NCI-H2196 treated with DMSO at 0.1 percent for 48 hours (cell line): Measurements from ENCODE around the gene TPBGL.

Source experiments
- DNase-seq: peaks from one replicate; lab custom pipeline; 2025; ENCODE audit not compliant: unreplicated experiment; lab: John Stamatoyannopoulos, UW

TPBGL gene

DNA sequence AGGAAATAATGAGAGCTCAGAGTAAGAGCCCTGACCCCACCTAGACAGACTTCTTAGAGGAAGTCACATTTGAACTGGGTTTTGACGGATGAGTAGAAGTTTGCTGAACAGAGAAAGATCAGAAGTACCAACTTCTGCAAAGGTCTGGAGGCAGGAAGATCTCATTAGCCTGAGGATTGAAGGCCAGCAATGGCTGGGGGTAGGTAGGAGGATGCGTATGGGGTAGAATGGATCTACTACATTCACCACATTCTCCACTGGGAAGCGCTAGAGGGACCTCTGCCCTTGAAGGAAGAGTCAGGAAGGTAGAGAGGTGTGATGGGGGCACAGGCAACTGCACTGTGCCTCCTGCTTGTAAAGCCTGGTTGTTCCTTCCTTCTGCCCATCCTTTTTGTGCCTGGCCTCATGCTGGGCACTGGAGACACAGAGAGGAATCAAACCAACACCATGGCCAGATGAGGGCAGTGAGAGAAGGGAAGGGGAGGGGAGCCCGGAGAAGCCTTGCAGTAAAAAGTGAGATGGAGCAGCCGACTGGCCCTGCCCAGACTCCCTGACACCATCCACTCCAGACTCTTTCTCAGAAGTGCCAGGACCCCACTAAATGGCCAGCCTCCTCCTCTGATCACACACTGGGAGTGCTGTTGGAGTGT lies 4.9 kb downstream of the TPBGL start:
- no peak for DNase-seq

DNA sequence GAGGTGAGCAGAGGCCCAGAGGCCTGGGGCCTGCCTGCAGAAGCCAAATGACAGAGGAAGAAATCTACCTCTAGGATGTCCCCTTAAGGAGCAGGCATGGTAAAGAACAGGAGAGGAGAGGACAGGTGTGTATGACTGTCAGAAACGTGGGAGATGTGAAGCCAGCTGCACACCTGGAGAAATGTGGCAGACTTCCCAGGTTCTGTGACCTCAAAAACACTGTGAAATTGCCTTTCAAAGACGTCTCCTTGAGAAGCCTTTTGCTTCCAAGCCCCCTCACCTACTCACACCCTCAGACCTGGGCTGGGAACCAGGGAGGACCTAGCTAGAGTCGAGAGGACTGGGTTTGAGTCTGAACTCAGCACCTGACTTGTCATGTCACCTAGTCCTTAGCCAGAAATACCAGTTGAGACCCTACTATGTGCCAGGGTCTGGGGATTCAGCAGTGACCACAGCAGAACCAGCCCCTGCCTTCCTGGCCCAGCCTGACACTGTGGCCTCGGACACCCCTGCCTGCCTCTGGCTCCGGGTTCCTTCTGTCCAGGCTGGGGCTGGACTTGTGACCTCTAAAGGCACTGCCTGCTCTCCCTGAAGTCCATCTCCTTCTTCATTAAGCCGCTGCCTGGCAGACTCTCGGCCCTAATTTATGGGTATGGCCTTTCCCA lies 5.6 kb downstream of the TPBGL start:
- no peak for DNase-seq

DNA sequence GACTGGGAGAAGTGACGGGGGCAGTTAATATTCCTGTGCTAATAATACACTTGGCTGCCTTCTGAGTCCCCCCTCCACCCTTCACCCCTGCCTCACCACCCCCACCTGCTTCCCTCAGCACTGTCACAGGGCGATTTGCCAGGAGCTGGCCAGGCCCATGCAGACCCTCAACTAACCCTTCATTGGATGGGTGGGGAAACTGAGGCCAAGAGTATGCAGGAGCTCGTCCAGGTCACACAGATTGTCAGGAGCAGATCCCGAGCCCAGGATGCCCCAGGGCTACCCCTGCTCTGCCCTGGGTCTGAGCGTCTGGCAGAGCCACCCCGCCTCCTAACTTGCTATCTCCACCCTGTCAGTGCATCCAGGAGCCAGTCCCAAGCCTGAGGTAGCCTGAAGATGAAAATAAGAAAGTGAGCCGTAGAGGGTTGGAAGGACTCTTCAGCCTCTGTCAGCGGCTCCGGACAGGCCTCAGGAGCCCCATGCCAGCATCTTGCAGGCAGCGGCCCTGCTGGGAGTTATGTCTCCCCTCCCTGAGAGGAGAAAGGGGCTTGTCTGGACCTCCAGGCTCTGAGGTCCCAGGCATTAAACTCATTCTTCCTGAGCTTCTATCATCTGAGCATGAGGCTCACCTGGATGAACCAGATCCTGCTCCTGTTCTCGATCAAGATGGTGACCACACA lies 6.2 kb downstream of the TPBGL start:
- no peak for DNase-seq

DNA sequence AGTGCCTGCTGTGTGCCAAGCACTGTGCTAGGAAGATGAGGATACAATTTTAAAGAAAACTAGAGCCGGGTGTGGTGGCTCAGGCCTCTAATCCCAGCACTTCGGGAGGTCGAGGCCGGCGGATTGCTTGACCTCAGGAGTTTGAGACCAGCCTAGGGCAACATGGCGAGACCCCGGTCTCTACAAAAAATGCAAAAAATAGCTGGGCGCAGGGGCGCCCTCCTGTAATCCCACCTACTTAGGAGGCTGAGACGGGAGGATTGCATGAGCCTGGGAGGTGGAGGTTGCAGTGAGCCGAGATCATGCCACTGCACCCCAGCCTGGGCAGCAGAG lies 8.3 kb downstream of the TPBGL start:
- DNase-seq = no peak

DNA sequence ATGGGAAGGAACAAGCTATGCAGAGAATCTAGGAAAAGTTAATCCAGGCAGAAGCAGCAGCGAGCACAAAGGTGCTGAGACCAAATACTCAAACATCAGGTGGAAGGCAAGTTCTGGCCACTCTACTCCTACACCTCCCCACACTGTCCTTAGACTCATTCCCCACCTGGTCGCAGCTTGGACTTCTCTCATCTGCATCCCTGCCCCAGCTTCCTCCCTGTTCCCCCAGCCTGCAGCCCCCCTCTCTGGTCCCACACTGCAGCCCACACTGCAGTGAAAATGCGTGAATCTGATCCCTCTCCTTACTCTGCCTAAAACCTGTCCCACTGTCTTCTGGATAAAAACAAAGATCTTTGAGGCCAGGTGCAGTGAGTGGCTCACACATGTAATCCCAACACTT lies 9.1 kb downstream of the TPBGL start:
- no peak for DNase-seq

DNA sequence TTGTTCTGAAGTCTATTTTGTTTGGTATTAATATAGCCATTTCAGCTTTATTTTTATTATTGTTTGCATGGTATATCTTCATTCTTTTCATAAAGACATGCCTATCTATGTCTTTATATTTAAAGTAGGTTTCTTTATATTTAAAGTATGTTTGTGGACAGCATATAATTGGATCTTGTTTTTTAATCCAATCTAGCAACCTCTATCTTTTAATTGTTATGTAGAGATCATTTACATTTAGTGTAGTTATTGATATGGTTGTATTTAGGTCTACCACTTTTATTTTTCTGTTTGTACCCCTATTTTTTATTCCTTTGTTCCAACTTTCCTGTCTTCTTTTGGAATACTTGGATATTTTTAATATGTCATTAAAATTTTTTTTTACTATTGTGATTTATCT lies 13.8 kb downstream of the TPBGL start:
- DNase-seq = no peak

DNA sequence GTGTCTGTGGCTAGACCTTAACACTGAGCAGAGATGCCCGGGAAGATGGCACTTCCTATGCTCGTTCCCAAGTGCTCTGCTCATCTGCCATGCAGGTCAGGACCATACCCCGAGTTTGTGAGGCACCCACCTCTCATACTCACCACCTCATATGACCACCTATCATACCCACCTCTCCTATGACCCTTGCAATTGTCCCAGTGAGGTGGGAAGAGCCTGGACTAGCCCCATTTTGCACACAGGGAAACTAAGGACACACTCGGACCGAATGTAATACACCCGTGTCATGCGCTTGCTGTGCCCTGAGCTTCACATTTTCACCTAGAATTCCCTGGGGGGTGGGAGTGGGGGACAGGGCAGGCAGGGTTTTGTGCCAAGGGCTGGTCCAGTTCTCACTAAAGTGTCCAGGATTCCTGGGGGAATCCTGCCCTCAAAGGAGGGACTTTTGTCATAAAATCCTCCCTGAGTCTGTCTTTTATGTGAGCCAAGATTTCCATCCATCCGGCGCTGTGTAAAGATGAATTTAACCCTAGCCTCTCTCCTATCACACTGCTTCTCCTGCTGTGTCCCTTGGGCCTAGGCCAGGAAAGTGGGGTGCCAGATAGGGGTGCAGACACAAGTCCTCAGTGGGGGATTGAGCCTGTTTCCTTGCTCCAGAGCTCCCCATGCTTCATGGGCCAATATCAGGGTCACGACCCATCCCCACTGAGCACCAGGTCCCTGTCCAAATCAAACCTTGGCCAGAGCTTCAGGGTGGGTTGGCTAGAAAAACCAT lies 20.0 kb downstream of the TPBGL start:
- no peak for DNase-seq

DNA sequence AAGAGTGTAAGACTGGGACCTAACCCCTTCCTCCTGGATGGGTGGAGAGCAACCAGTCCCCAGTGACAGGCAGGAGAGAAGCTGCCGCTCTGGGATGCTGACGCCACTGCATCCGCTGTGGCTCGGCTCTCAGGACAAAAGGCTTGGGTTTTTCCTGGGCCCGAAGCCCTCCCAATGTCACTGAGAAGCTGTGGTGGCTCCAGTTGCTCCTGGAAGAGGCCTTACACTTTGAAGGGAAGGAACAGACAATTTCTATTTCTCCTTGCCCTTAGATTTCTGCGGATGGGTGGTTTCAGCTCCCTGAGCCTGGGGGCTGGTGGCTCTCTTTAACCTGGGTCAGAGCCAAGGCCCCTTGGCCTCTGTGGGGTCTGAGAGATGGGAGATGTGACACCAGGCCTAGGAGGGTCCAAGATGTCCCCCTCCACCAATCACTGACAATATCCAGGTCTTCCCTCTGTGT lies 21.4 kb downstream of the TPBGL start:
- no peak for DNase-seq

DNA sequence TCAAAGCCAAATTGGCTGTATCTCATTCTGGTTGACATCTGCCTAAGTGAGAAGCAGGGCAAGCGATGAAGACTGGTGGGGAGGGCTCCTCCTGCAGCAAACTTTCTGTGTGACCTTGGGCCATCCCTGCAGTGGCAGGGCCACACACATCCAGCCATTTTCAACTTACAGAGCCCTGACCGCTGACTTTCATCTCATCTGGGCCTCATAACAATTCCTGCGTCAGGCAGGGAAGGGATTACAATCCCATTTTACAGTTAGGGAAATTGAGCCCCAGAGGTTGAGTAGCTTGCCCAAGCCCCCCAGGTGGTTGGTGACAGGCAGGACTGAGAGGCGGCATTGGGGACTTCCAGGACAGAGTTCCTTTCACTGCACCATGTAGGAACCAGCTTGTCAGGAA lies 21.9 kb downstream of the TPBGL start:
- DNase-seq = no peak

DNA sequence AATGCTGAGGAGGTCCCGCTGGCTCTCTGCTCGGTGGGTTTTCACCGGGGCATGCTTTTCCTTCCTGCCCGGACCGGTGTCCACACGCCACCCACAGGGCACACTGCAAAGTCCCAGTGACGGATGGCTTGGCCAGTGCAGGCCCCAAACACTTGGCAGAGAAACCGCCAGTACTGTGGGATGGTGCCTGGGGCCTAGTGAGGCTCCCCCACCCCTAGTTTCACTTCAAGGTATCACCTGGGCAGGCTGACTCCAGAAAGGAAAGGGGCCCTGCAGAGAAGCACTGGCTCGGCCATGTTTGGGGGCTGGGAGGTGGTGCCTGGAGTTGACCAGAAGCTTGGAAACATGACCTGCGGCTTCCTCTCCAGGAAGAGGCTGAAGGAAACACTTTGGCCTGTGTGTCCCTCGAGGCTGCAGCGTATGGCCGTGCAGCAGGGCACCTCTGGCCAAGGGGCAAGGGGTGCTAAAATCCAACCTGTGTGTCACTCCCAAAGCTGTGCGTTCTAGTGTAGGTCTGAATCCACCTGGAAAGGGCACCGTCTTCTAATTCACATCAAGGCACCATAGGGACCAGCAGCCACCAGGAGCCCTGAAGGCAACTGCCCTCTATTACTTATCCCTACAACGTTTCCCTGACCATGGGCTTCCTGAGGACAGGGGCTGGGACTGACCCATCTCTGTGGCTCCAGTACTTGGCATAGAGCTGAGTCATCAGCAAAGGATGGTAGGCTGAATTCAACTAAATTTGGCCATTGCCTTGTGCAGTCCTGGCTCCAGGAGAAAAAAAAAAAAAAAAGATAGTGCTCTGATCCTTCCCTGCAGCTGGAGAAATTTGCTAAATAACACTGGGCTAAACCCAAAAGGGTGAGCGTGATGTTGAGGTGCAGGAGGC lies 22.6 kb downstream of the TPBGL start:
- no peak for DNase-seq

DNA sequence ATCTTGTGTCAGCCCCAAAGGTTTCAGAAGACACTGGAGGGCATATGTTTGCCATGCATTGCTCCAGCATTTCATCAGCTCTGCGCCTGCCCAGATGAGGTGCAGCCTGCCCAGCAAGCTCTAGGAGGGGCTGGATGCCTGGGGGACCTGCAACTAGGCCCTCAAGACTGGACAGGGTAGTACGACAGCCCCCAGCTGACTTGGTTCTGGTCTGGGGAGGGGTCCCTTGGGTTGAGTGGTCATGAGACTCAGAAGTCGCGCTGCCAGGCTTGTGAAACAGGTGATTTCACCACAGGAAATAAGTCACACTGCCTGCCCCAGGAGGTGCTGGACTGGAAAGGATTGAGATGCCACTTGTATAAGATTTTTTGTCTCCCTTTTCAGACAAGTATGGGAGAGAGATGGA lies 23.4 kb downstream of the TPBGL start:
- DNase-seq = no peak

DNA sequence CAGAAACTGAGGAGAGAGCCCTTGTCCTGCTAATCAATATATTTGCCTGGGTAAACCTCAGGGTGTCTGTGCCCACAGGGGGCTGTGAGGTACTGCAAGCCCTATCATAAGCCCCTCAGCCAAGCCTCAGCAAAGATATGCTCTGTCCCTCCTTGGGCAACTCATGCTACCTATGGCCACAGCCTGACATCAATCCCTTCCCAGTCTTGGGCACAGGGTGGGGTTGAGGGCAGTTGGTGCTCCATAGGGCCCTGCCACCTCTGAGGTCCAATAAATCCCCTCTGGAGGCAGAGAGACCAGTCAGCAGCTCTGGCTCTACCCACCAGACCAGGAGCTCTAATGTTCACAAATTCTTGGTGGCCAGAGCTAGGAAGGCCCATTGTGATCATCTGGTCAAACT lies 23.8 kb downstream of the TPBGL start:
- DNase-seq = no peak

DNA sequence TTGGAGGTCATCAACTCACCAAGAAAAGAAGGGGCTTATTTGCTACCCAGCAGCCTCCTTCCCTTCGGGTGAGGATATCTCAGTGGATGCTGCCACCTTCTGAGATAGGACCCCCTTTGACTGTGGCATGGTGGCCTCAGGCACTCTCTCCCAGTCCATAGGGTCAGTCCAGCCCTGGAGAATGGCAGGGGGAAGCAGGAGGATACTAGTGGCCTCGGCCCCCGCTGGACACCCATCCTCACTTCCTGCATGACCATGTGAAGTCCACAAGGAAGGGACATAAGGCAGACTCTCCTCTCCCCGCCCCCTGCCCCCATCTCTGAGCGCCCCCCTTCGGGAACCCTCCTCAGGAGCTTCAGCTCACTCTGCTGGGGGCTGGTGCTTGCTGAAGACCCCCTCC lies 24.4 kb downstream of the TPBGL start:
- no peak for DNase-seq

DNA sequence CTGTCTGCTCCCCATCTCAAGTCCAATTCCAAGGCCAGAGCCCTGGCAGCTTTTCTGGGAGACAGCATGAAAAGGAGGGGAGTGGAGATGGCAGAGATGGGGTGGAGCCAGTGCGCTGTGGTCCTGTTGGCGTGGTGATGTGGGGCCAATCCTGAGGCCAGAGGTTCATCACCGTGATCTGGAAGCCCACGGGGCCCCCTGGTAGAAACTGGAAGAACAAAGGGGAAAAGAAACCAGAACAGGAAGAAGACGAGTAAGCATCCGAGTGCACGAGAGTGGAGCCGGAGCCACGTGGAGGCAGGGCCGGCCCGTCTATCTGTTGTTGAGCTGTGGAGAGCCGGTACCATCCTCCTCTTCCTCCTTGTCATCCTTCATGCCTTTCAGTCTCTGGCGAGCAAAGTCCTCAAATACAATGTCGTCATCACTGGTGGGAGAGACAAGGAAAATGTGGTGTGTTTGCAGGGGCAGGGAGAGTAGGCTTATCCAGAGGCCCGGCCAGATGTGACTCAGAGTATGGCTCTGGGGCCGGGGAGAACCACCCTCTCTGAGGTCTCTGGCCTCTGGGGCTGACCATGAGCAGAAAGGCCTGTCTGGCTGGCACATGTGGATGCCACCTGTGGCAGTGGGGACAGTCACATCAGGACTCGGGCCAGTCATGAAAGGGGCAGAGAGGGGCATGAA lies 25.4 kb downstream of the TPBGL start:
- DNase-seq = no peak

DNA sequence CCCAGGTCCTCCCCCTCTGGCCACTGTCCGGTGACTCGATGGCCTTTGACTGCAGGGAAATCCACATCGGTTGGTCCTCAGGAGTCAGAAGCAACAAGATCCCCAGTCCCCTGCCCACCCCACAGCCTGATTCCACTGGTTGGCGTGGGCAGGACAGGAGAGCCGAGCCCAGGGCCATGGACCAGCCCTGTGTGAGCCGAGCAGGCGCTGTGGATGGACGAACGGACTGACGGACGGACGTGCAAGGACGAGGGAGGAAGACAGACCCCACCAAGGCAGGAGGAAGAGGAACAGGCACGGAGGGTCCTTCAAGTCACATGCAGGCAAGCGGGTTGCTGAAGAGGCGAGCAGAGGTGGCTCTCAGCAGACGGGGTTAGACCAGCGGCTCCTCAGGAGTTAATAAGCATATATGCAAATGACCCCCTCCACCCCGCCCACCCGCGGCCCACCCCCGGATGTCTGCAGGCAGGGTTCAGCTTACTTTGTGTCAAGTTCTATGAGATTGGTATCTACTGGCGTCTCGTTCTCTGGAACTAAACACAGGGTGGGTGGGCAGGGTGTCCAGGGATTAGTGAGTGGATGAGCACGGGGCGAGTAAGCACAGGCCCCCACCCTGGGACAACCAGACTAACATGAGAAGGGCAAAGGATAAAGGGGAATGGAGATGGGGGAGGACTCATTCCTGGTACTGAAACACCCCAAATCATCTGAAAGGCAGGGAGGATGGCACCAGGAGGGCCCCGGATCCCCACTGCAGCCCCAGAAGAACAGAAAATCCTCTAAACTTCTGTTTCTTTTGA lies 26.8 kb downstream of the TPBGL start:
- DNase-seq = no peak

DNA sequence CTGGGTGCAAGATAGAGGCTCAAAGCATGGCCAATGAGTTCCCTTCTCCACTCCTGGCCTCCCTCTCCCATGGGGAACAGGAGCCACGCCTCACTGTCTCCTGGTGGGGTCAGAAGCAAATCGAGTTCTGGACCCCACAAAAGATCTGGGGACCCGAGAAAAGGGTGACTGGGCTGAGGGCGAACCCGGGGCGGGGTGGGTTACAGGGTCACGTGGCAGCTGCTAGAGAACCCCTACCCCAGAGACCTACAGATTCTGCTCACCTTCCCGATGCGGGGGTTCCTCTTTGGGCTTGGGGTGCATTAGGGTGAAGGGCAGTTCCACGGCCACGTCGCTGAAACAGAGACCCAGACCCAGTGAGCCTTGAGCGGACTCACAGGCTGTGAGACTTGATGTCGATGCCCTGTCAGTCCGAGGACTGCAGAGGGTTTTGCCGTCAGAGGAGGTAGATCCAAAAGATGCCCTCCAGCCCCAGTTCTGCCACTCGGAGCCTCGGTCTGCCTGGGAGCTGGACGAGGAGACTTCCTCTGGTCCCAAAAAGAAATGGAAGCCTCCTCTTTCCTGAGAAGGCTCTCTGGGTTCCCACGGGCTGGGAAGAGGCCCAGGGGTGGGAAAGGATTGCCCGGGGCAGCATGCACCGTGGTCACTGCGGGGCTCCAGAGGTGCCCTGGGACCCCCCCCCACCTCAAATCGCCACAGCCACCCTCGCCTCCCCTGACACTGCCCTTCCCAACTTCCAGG lies 28.2 kb downstream of the TPBGL start:
- DNase-seq = no peak

DNA sequence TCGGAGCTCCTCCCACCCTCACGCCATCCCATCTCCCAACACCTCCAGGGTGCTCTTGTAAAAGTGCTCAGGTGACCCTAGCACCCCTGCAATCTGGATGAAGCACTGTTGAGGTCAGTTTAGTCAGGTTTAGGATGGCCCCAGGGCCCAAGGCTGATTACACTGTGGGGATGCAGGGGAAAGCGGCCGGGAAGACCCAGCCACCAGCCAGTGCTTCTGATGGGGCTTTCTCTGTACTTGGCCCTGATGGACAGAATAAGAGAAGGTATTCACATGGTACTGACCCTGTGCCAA lies 28.7 kb downstream of the TPBGL start:
- DNase-seq = no peak

DNA sequence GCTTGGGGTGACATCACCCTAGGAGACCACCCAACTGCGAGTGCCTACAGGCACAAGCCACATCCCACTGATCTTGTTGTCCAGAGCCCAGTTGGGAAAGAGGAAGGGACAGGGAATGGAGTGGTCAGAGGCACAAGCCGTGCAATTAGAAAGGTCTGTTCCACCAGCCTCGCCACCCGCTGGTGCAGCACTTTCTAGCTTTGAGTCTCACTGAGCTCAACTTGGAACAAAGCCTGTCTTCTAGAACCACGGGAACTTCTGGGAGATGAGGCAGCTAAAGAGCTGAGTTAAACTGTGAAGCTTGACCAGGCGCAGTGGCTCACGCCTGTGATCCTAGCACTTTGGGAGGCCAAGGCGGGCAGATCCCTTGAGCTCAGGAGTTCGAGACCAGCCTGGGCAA lies 29.3 kb downstream of the TPBGL start:
- DNase-seq = no peak

DNA sequence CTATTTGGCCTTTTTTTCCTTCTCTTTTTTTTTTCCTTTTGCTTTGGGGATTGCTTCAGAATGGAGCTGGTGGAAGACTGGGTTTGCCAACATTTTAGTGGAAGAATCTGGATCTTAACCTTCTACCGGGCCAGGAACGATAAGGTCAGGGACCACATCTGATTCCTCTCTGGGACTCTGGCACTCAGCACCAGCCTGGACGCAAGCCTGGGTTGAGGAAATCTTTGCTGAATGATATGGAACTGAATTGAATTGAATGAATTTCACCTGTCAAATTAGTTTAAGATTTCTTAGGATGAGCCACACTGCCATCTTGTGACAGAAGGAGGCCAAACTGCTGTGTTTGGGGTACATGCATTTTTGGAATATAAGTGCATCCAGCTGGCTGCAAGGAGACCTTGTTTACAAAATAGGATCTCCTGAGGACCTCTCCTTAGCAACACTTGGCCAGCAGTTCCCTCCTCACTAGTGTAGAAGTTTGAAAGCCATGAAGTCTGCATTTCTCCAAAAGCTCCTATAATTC lies 30.4 kb downstream of the TPBGL start:
- DNase-seq = no peak
